GF-D8 (cell line): ENCODE data around the gene SLC9A5.

Experiments
- DNase-seq: peaks from one replicate; lab custom pipeline; 2025; lab: John Stamatoyannopoulos, UW

SLC9A5 gene, protein sequence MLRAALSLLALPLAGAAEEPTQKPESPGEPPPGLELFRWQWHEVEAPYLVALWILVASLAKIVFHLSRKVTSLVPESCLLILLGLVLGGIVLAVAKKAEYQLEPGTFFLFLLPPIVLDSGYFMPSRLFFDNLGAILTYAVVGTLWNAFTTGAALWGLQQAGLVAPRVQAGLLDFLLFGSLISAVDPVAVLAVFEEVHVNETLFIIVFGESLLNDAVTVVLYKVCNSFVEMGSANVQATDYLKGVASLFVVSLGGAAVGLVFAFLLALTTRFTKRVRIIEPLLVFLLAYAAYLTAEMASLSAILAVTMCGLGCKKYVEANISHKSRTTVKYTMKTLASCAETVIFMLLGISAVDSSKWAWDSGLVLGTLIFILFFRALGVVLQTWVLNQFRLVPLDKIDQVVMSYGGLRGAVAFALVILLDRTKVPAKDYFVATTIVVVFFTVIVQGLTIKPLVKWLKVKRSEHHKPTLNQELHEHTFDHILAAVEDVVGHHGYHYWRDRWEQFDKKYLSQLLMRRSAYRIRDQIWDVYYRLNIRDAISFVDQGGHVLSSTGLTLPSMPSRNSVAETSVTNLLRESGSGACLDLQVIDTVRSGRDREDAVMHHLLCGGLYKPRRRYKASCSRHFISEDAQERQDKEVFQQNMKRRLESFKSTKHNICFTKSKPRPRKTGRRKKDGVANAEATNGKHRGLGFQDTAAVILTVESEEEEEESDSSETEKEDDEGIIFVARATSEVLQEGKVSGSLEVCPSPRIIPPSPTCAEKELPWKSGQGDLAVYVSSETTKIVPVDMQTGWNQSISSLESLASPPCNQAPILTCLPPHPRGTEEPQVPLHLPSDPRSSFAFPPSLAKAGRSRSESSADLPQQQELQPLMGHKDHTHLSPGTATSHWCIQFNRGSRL

GRCh38 chr16:67248401-67249177 is at the start of gene SLC9A5:
Gene SLC9A5, plus strand, starts transcription at chr16:67248979. Its CDS starts 36 bp downstream, at chr16:67249015.
- DNase-seq = no peak

GRCh38 chr16:67199011-67199807 is 49.6 kb upstream of the SLC9A5 start, which contains the start of gene ELMO3:
Gene ELMO3, plus strand, starts transcription at chr16:67199131. Its CDS starts 196 bp downstream, at chr16:67199327.
- no peak for DNase-seq

DNA sequence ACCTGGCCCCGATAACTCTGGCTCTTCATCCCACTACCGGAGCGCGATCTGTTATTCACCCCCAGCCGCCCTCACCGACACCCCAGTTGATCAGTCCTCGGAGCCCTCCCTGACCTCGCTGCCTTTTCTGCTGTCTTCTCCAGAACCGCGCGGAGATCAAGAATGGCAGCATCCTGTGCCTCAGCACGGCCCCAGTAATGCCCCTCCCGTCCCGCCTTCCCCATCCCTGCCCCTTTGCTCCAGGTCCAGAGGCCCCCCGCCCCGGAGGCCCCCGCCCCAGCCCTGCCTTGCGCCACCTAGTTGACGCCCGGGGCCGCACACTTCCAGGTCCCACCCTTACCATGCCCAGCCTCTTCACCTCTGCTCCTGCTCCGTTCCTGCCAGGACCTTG is 49.0 kb upstream of the SLC9A5 start:
- DNase-seq = no peak

DNA sequence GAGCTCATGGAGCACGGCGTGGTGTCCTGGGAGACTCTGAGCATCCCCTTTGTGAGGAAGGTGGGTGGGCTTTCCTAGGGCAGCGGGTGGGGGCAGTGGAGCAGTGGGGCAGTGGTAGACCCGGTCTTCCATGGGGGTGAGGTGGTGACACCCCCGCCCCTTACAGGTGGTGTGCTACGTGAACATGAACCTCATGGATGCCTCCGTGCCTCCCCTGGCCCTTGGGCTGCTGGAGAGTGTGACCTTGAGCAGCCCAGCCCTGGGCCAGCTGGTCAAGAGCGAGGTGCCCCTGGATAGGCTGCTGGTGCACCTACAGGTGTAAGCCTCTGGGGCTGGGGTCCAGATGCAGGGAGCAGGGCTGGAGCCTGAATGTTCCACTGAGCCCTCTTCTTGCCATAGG is 48.3 kb upstream of the SLC9A5 start:
- no peak for DNase-seq

GRCh38 chr16:67201411-67202345 is 47.1 kb upstream of the SLC9A5 start:
- no peak for DNase-seq

DNA sequence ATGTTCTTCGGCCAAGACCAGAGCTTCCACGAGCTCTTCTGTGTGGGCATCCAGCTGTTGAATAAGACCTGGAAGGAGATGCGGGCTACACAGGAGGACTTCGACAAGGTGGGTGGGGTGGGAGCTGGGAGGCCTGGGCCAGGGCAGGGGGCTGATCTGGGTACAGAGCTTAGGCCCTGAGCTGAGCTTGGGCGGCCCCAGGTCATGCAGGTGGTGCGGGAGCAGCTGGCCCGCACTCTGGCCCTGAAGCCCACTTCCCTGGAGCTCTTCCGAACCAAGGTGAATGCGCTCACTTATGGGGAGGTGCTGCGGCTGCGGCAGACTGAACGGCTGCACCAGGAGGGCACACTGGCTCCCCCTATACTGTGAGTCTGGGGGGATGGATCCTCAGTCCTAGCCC is 46.4 kb upstream of the SLC9A5 start:
- DNase-seq = no peak

DNA sequence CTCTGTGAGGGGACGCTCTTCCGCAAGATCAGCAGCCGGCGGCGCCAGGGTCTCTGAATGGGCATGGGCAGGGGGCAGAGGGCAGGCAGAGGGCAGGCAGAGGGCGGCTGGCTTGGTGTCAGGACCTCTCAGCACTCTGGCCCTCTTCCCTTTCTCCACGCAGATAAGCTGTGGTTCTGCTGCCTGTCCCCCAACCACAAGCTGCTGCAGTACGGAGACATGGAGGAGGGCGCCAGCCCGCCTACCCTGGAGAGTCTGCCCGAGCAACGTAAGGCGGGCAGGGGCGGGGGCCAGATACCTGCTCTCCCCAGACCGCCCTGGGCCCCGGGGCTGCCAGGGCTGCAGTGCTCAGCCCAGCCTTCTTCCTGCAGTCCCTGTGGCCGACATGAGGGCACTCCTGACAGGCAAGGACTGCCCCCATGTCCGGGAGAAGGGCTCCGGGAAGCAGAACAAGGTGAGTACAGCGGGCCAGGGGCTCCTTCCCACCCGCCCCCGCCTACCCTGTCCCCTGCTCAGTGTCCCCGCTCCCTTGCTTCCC is 45.8 kb upstream of the SLC9A5 start:
- no peak for DNase-seq

- no peak for DNase-seq
Measured at GRCh38 chr16:67204076-67204475, 44.7 kb upstream of the SLC9A5 start.

- DNase-seq = no peak
Measured at GRCh38 chr16:67206129-67206837, 42.5 kb upstream of the SLC9A5 start.

GRCh38 chr16:67206838-67207248 is 41.9 kb upstream of the SLC9A5 start:
- no peak for DNase-seq

DNA sequence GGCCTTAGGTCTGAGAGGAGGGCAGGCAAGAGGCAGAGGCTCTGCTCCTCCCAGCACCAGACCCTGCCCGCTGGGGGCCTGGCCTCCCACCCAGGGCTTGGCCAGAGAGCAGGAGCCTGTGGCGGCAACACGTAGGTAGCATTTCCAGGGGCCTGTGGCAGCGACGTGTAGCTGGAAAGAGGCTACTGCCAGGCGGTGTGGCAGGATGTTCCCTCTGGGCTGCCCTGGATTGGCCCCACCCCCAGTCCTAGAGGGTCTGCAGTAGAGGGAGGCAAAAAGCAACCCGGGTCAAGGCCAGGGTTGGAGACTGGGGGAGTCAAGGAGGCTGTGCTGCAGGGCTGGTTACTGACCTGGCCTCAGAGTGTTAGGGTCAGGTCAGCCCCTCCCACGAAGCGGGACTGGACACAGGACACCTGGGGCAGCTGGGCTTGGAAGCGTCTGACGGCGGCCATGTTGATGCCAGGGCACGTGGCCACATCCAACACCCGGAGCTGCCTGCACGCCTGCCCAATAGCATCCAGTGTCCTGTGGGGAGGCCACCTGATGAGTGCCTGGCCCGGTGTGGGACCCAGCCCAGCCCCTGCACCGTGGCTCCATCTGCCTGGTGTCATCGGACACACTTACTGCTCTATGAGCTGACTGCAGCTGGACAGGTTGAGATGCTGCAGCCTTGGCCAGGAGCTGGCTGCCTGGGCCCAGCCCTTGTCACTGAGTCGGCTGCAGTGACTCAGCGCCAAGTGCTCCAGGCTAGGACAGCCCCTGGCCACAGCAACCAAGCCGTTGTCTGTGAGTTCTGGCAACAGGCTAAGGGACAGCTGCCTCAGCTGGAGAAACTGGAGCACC is 41.3 kb upstream of the SLC9A5 start:
- no peak for DNase-seq

- no peak for DNase-seq
Measured at GRCh38 chr16:67208154-67208896, 40.5 kb upstream of the SLC9A5 start.

GRCh38 chr16:67209565-67209964 is 39.2 kb upstream of the SLC9A5 start:
- no peak for DNase-seq

- DNase-seq = no peak
Measured at GRCh38 chr16:67210069-67210937, 38.5 kb upstream of the SLC9A5 start.

DNA sequence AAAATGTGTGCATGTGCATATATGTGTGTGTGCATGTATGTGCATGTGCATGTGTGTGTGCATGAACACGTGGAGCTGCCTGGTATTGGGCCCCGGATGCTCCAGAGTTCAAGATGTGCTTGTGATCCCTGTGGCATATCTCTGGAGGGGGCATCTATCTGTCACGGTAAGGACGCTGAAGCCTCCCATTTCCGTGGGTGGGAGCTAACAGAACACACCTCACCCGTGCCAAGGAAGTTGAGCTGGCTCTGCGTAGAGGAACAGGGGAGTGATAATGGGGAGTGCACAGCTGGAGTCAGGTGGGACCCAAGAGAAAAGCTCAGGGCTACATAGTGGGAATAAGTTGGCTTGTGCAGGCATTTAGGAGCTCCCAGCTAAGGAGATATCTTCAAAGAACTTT is 37.1 kb upstream of the SLC9A5 start:
- DNase-seq = no peak

DNA sequence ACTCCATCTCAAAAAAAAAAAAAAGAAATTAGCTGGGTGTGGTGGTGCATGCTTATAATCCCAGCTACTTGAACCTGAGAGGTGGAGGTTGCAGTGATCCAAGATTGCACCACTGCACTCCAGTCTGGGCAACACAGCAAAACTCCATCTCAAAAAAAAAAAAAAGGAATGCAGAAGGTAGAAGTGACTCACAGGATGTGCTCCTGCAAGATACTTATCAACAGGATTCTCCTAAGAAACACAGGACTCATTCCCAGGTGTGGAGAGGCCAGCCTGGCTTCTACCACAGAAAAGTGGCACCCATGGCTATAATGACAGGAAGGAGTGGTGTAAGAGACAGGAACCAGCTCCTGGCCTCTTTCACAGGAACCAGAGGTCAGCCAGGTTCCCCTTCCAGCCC is 36.0 kb upstream of the SLC9A5 start:
- no peak for DNase-seq
